Activated naive CD4-positive, alpha-beta T cell treated with anti-CD3 and anti-CD28 coated beads, Interleukin-2, amount 50 U/mL, for 24 hours (primary cell): Measurements from ENCODE around the gene TRAF5.
"Not testable (repeated sequence)": the region's sequence is repeated elsewhere in the genome, so short reads cannot be mapped to it uniquely, and the experiment has no call there.

Experiments used
- H3K27ac Mint-ChIP-seq: one replicate; pipeline ENCODE4 v1.8.0; 2021; ENCODE audit warnings: mild to moderate bottlenecking, mixed read lengths
- H3K27me3 Mint-ChIP-seq: one replicate; pipeline ENCODE4 v1.8.0; 2021; ENCODE audit warnings: mixed read lengths
- H3K36me3 Mint-ChIP-seq: one replicate; pipeline ENCODE4 v1.8.0; 2021; ENCODE audit warnings: mixed read lengths
- H3K4me1 Mint-ChIP-seq: one replicate; pipeline ENCODE4 v1.8.0; 2021; ENCODE audit warnings: mixed read lengths
- H3K4me3 Mint-ChIP-seq: one replicate; pipeline ENCODE4 v1.8.0; 2021; ENCODE audit warnings: mild to moderate bottlenecking, mixed read lengths
- H3K9me3 Mint-ChIP-seq: one replicate; pipeline ENCODE4 v1.8.0; 2021; ENCODE audit warnings: mixed read lengths

Gene TRAF5

GRCh38 chr1:211377539-211378450 lies 51.2 kb downstream of the TRAF5 start:
- peaks cover 5% of the 10 kb centered on the region for H3K9me3 Mint-ChIP-seq
- H3K27ac Mint-ChIP-seq = peak overlapping the region; percentile 60
- H3K36me3 Mint-ChIP-seq = peaks cover 13% of the 10 kb centered on the region
- H3K27me3 Mint-ChIP-seq = no peaks in the 10 kb centered on the region
- no peak overlapping the region for H3K4me3 Mint-ChIP-seq
- H3K4me1 Mint-ChIP-seq = peaks cover 50% of the 10 kb centered on the region

GRCh38 chr1:211378844-211379243 lies 52.2 kb downstream of the TRAF5 start:
- peaks cover 61% of the 10 kb centered on the region for H3K4me1 Mint-ChIP-seq
- H3K9me3 Mint-ChIP-seq = peaks cover 10% of the 10 kb centered on the region
- H3K27me3 Mint-ChIP-seq = no peaks in the 10 kb centered on the region
- no peak overlapping the region for H3K4me3 Mint-ChIP-seq
- peak overlapping the region; percentile 78 for H3K27ac Mint-ChIP-seq
- H3K36me3 Mint-ChIP-seq = peaks cover 11% of the 10 kb centered on the region

GRCh38 chr1:211379446-211379845 lies 52.8 kb downstream of the TRAF5 start:
- H3K4me1 Mint-ChIP-seq = peaks cover 63% of the 10 kb centered on the region
- H3K27me3 Mint-ChIP-seq = no peaks in the 10 kb centered on the region
- H3K4me3 Mint-ChIP-seq = no peak overlapping the region
- peaks cover 10% of the 10 kb centered on the region for H3K9me3 Mint-ChIP-seq
- H3K27ac Mint-ChIP-seq = peak overlapping the region; percentile 64
- peaks cover 11% of the 10 kb centered on the region for H3K36me3 Mint-ChIP-seq

- Mint-ChIP-seq H3K4me3 (peak overlapping the region; percentile 96), H3K36me3 (peaks cover 4% of the 10 kb centered on the region), H3K27me3 (no peaks in the 10 kb centered on the region), H3K4me1 (peaks cover 60% of the 10 kb centered on the region), H3K9me3 (peaks cover 10% of the 10 kb centered on the region), H3K27ac (peak overlapping the region; percentile 97)
Observed at GRCh38 chr1:211381481-211382181, 55.0 kb downstream of the TRAF5 start.

GRCh38 chr1:211382182-211382713 lies 55.6 kb downstream of the TRAF5 start:
- Mint-ChIP-seq H3K27ac (peak overlapping the region; percentile 97), H3K9me3 (peaks cover 10% of the 10 kb centered on the region)

GRCh38 chr1:211382714-211383480 lies 56.3 kb downstream of the TRAF5 start:
- H3K4me1 Mint-ChIP-seq = peaks cover 49% of the 10 kb centered on the region
- peaks cover 4% of the 10 kb centered on the region for H3K36me3 Mint-ChIP-seq
- H3K27ac Mint-ChIP-seq = peak overlapping the region; percentile 95
- peaks cover 10% of the 10 kb centered on the region for H3K9me3 Mint-ChIP-seq
- no peaks in the 10 kb centered on the region for H3K27me3 Mint-ChIP-seq
- peak overlapping the region; percentile 96 for H3K4me3 Mint-ChIP-seq

More at GRCh38 chr1:211382182-211382713, 55.6 kb downstream of the TRAF5 start:
- Mint-ChIP-seq H3K27me3 (no peaks in the 10 kb centered on the region), H3K36me3 (peaks cover 4% of the 10 kb centered on the region), H3K4me1 (peaks cover 55% of the 10 kb centered on the region), H3K4me3 (peak overlapping the region; percentile 96)

GRCh38 chr1:211384524-211384923 lies 57.9 kb downstream of the TRAF5 start:
- peaks cover 4% of the 10 kb centered on the region for H3K36me3 Mint-ChIP-seq
- no peaks in the 10 kb centered on the region for H3K27me3 Mint-ChIP-seq
- no peak overlapping the region for H3K27ac Mint-ChIP-seq
- H3K9me3 Mint-ChIP-seq = peaks cover 10% of the 10 kb centered on the region
- peaks cover 38% of the 10 kb centered on the region for H3K4me1 Mint-ChIP-seq
- no peak overlapping the region for H3K4me3 Mint-ChIP-seq

GRCh38 chr1:211386921-211387320 lies 60.3 kb downstream of the TRAF5 start:
- Mint-ChIP-seq H3K27me3 (no peaks in the 10 kb centered on the region), H3K9me3 (peaks cover 8% of the 10 kb centered on the region), H3K27ac (no peak overlapping the region), H3K36me3 (peaks cover 6% of the 10 kb centered on the region), H3K4me1 (peaks cover 17% of the 10 kb centered on the region), H3K4me3 (no peak overlapping the region)

GRCh38 chr1:211390829-211391228 lies 64.2 kb downstream of the TRAF5 start:
- H3K27ac Mint-ChIP-seq, H3K9me3 Mint-ChIP-seq, H3K4me1 Mint-ChIP-seq, H3K4me3 Mint-ChIP-seq, H3K36me3 Mint-ChIP-seq, H3K27me3 Mint-ChIP-seq: not testable (repeated sequence)

GRCh38 chr1:211393203-211393602 lies 66.6 kb downstream of the TRAF5 start:
- Mint-ChIP-seq H3K4me1 (no peaks in the 10 kb centered on the region), H3K36me3 (peaks cover 11% of the 10 kb centered on the region), H3K9me3 (no peaks in the 10 kb centered on the region), H3K27me3 (no peaks in the 10 kb centered on the region), H3K4me3 (no peak overlapping the region), H3K27ac (no peak overlapping the region)

GRCh38 chr1:211398266-211398930 lies 71.8 kb downstream of the TRAF5 start:
- H3K27me3 Mint-ChIP-seq, H3K4me3 Mint-ChIP-seq, H3K4me1 Mint-ChIP-seq, H3K9me3 Mint-ChIP-seq, H3K27ac Mint-ChIP-seq: not testable (repeated sequence)
- H3K36me3 Mint-ChIP-seq = peaks cover 25% of the 10 kb centered on the region

GRCh38 chr1:211399851-211400393 lies 73.3 kb downstream of the TRAF5 start:
- not testable (repeated sequence) for H3K9me3 Mint-ChIP-seq, H3K27me3 Mint-ChIP-seq, H3K27ac Mint-ChIP-seq, H3K4me1 Mint-ChIP-seq, H3K4me3 Mint-ChIP-seq
- peaks cover 30% of the 10 kb centered on the region for H3K36me3 Mint-ChIP-seq

- H3K4me3 Mint-ChIP-seq, H3K27me3 Mint-ChIP-seq: not testable (repeated sequence)
Observed at GRCh38 chr1:211401751-211402150, 75.1 kb downstream of the TRAF5 start.

GRCh38 chr1:211406086-211406485 lies 79.5 kb downstream of the TRAF5 start:
- H3K27ac Mint-ChIP-seq, H3K27me3 Mint-ChIP-seq, H3K4me3 Mint-ChIP-seq: not testable (repeated sequence)
- H3K9me3 Mint-ChIP-seq = peaks cover 17% of the 10 kb centered on the region
- peaks cover 20% of the 10 kb centered on the region for H3K4me1 Mint-ChIP-seq
- peaks cover 36% of the 10 kb centered on the region for H3K36me3 Mint-ChIP-seq

More at GRCh38 chr1:211401751-211402150, 75.1 kb downstream of the TRAF5 start:
- H3K27ac Mint-ChIP-seq, H3K4me1 Mint-ChIP-seq: not testable (repeated sequence)
- Mint-ChIP-seq H3K9me3 (peaks cover 11% of the 10 kb centered on the region), H3K36me3 (peaks cover 39% of the 10 kb centered on the region)

GRCh38 chr1:211407749-211408148 lies 81.1 kb downstream of the TRAF5 start:
- peak overlapping the region; percentile 11 for H3K4me3 Mint-ChIP-seq
- H3K36me3 Mint-ChIP-seq = peaks cover 28% of the 10 kb centered on the region
- not testable (repeated sequence) for H3K27ac Mint-ChIP-seq, H3K27me3 Mint-ChIP-seq
- peaks cover 12% of the 10 kb centered on the region for H3K9me3 Mint-ChIP-seq
- peaks cover 20% of the 10 kb centered on the region for H3K4me1 Mint-ChIP-seq
